DMS53 treated with DMSO at 0.1 percent for 48 hours (cell line): Measurements from ENCODE around the gene C9orf50.
A peak's percentile ranks its signal among the peaks of the same experiment; 100 is the strongest.
"Not testable (repeated sequence)": the region's sequence is repeated elsewhere in the genome, so short reads cannot be mapped to it uniquely, and the experiment has no call there.

ENCODE experiments used
- DNase-seq: peaks from one replicate; lab custom pipeline; 2025; ENCODE audit not compliant: unreplicated experiment; lab: John Stamatoyannopoulos, UW

Gene C9orf50

GRCh38 chr9:129594632-129595031 lies 26.3 kb downstream of the C9orf50 start:
- no peak for DNase-seq

- DNase-seq: not testable (repeated sequence)
Measured at GRCh38 chr9:129592790-129593189, 28.1 kb downstream of the C9orf50 start.

GRCh38 chr9:129591916-129592315 lies 29.0 kb downstream of the C9orf50 start:
- no peak for DNase-seq

GRCh38 chr9:129590466-129590865 lies 30.4 kb downstream of the C9orf50 start:
- DNase-seq: no peak

- no peak for DNase-seq
Measured at GRCh38 chr9:129587487-129588262, 33.2 kb downstream of the C9orf50 start.

- no peak for DNase-seq
Measured at GRCh38 chr9:129586685-129587084, 34.2 kb downstream of the C9orf50 start.

- no peak for DNase-seq
Measured at GRCh38 chr9:129586245-129586644, 34.7 kb downstream of the C9orf50 start.

- no peak for DNase-seq
Measured at GRCh38 chr9:129585352-129585751, 35.5 kb downstream of the C9orf50 start.

GRCh38 chr9:129584136-129584535 lies 36.8 kb downstream of the C9orf50 start:
- DNase-seq: peak; percentile 45

- no peak for DNase-seq
Measured at GRCh38 chr9:129583308-129584038, 37.4 kb downstream of the C9orf50 start.

GRCh38 chr9:129582855-129583254 lies 38.0 kb downstream of the C9orf50 start:
- no peak for DNase-seq

GRCh38 chr9:129581505-129582189 lies 39.3 kb downstream of the C9orf50 start:
- no peak for DNase-seq

GRCh38 chr9:129580211-129580915 lies 40.5 kb downstream of the C9orf50 start:
- no peak for DNase-seq

- no peak for DNase-seq
Measured at GRCh38 chr9:129579294-129579693, 41.6 kb downstream of the C9orf50 start.

- DNase-seq: no peak
Measured at GRCh38 chr9:129576546-129577543, 44.1 kb downstream of the C9orf50 start.

GRCh38 chr9:129575818-129576217 lies 45.1 kb downstream of the C9orf50 start:
- DNase-seq: no peak

- no peak for DNase-seq
Measured at GRCh38 chr9:129574911-129575585, 45.9 kb downstream of the C9orf50 start.

GRCh38 chr9:129573977-129574376 lies 46.9 kb downstream of the C9orf50 start:
- DNase-seq: no peak

GRCh38 chr9:129572517-129572916 lies 48.4 kb downstream of the C9orf50 start:
- no peak for DNase-seq
